ENCODE measurements around the gene MYO7A. TPM values are rescaled to one million over a fixed set of nuclear protein-coding genes. Genes with fewer than 3 reads are reported as not detected.

The MYO7A gene
- total RNA-seq, 1 donor from 2014 or later = 0.97 TPM

DNA sequence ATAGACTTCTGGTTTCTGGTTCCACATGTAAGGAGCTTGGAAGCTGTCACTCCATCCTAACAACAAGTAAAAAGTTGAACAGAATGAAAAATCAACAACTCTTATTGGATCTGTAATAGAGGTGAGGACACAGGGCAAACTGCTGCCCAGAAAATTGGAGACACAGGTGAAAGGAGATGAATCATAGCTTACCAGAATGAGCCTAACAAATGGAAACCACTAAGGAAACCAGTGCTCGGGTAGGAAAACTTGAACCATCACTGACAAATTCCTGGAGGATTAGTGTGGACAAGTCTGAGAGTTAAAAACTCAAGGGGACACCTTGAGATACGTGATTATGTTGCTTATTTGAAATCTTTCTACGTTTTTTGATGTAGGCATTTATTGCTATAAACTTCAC, 121.4 kb downstream of the MYO7A start:
- no peaks in the 10 kb centered on the region for H4K20me1 ChIP-seq (ENCODE audit: low read depth)
- H3K4me1 ChIP-seq = no peaks in the 10 kb centered on the region
- H3K4me2 ChIP-seq = no peak overlapping the region
- H3K9me3 ChIP-seq (ENCODE audit: low read depth) = no peaks in the 10 kb centered on the region
- H3K27me3 ChIP-seq = no peaks in the 10 kb centered on the region
- H3K36me3 ChIP-seq = no peaks in the 10 kb centered on the region
- no peak overlapping the region for H3K9ac ChIP-seq
- H3K4me3 Mint-ChIP-seq = no peak overlapping the region
- no peaks in the 10 kb centered on the region for H3K9me3 Mint-ChIP-seq
- no peak for TF ChIP-seq EZH2 (IDR thresholded peaks at IDR 0.05)
- no peak for TF ChIP-seq CTCF (IDR thresholded peaks at IDR 0.05)
- TF ChIP-seq EZH2phosphoT487 (IDR thresholded peaks at IDR 0.05) = no peak
- no peak overlapping the region for H3K27ac ChIP-seq
- H3K4me1 Mint-ChIP-seq = no peaks in the 10 kb centered on the region
- H3K79me2 ChIP-seq (ENCODE audit: low read depth) = no peaks in the 10 kb centered on the region
- DNase-seq (ENCODE audit: low spot score) = no peak
- H2AFZ ChIP-seq (replicated peaks) = no peak overlapping the region
- no peaks in the 10 kb centered on the region for H3F3A ChIP-seq (ENCODE audit: low read depth)
- no peak overlapping the region for H3K4me3 ChIP-seq
- H3K27ac Mint-ChIP-seq = no peak overlapping the region
- H3K36me3 Mint-ChIP-seq = no peaks in the 10 kb centered on the region
- H3K27me3 Mint-ChIP-seq (ENCODE audit: insufficient read depth, low read depth) = no peaks in the 10 kb centered on the region

GRCh38 chr11:77250881-77251640, 123.0 kb downstream of the MYO7A start:
- no peak overlapping the region for H3K4me3 Mint-ChIP-seq
- no peaks in the 10 kb centered on the region for H3K36me3 Mint-ChIP-seq

GRCh38 chr11:77252555-77253270, 124.7 kb downstream of the MYO7A start:
- Histone ChIP-seq H2AFZ (replicated peaks) (no peak overlapping the region), H3K4me2 (no peak overlapping the region), H3K36me3 (no peaks in the 10 kb centered on the region), H3K27ac (no peak overlapping the region), H3K4me1 (no peaks in the 10 kb centered on the region), H4K20me1 (ENCODE audit: low read depth) (no peaks in the 10 kb centered on the region), H3K9ac (no peak overlapping the region), H3K9me3 (ENCODE audit: low read depth) (no peaks in the 10 kb centered on the region), H3K4me3 (no peak overlapping the region), H3K79me2 (ENCODE audit: low read depth) (no peaks in the 10 kb centered on the region), H3K27me3 (no peaks in the 10 kb centered on the region), H3F3A (ENCODE audit: low read depth) (no peaks in the 10 kb centered on the region)
- no peak for DNase-seq (ENCODE audit: low spot score)
- Mint-ChIP-seq H3K36me3 (no peaks in the 10 kb centered on the region), H3K9me3 (no peaks in the 10 kb centered on the region), H3K27me3 (ENCODE audit: insufficient read depth, low read depth) (no peaks in the 10 kb centered on the region), H3K27ac (no peak overlapping the region), H3K4me1 (no peaks in the 10 kb centered on the region), H3K4me3 (no peak overlapping the region)
- no peak for TF ChIP-seq CTCF (IDR thresholded peaks at IDR 0.05)
- no peak for TF ChIP-seq EZH2phosphoT487 (IDR thresholded peaks at IDR 0.05)
- no peak for TF ChIP-seq EZH2 (IDR thresholded peaks at IDR 0.05)

More at GRCh38 chr11:77250881-77251640, 123.0 kb downstream of the MYO7A start:
- Mint-ChIP-seq H3K27me3 (ENCODE audit: insufficient read depth, low read depth) (no peaks in the 10 kb centered on the region), H3K27ac (no peak overlapping the region), H3K4me1 (no peaks in the 10 kb centered on the region), H3K9me3 (no peaks in the 10 kb centered on the region)
- H3K27ac ChIP-seq = no peak overlapping the region
- H4K20me1 ChIP-seq (ENCODE audit: low read depth) = no peaks in the 10 kb centered on the region
- no peaks in the 10 kb centered on the region for H3K9me3 ChIP-seq (ENCODE audit: low read depth)
- DNase-seq (ENCODE audit: low spot score) = no peak
- H3F3A ChIP-seq (ENCODE audit: low read depth) = no peaks in the 10 kb centered on the region
- H3K79me2 ChIP-seq (ENCODE audit: low read depth) = no peaks in the 10 kb centered on the region
- TF ChIP-seq CTCF (IDR thresholded peaks at IDR 0.05) (no peak), EZH2 (IDR thresholded peaks at IDR 0.05) (no peak), EZH2phosphoT487 (IDR thresholded peaks at IDR 0.05) (no peak)
- H3K4me2 ChIP-seq = no peak overlapping the region
- no peaks in the 10 kb centered on the region for H3K36me3 ChIP-seq
- no peak overlapping the region for H3K4me3 ChIP-seq
- H3K9ac ChIP-seq = no peak overlapping the region
- no peaks in the 10 kb centered on the region for H3K4me1 ChIP-seq
- H3K27me3 ChIP-seq = no peaks in the 10 kb centered on the region
- H2AFZ ChIP-seq (replicated peaks) = no peak overlapping the region
